Activated T-helper 17 cell treated with anti-CD3 and anti-CD28 coated beads, Interleukin-2, amount 50 U/mL, for 72 hours (primary cell): ENCODE measurements around the gene TMC7. TPM values are rescaled to one million over a fixed set of nuclear protein-coding genes. Genes with fewer than 3 reads are reported as not detected.
"Not testable (repeated sequence)": the region's sequence is repeated elsewhere in the genome, so short reads cannot be mapped to it uniquely, and the experiment has no call there.

Experiments
- ATAC-seq: fragments of 150-1000 bp; cut with Tn5 transposase; replicated peaks from 2 replicates; pipeline ENCODE4 v1.10.0; 2021; ENCODE audit warnings: mild to moderate bottlenecking, moderate library complexity
- H3K27ac Mint-ChIP-seq: one replicate; pipeline ENCODE4 v1.8.0; 2022; ENCODE audit warnings: mixed read lengths
- H3K27me3 Mint-ChIP-seq: one replicate; pipeline ENCODE4 v1.8.0; 2022; ENCODE audit warnings: mixed read lengths
- H3K36me3 Mint-ChIP-seq: one replicate; pipeline ENCODE4 v1.8.0; 2022; ENCODE audit warnings: low read depth, mild to moderate bottlenecking, mixed read lengths
- H3K4me1 Mint-ChIP-seq: one replicate; pipeline ENCODE4 v1.8.0; 2022; ENCODE audit warnings: mixed read lengths
- H3K4me3 Mint-ChIP-seq: one replicate; pipeline ENCODE4 v1.8.0; 2022; ENCODE audit warnings: mild to moderate bottlenecking, mixed read lengths
- H3K9me3 Mint-ChIP-seq: one replicate; pipeline ENCODE4 v1.8.0; 2022; ENCODE audit warnings: mixed read lengths
- total RNA-seq, 2 donors: library from RNA; stranded (reverse); gene quantifications; one replicate each; pipeline ENCODE4 v1.2.3, GENCODE V29; 2022

The TMC7 gene
- total RNA-seq, 2 donors from 2014 or later: not detected

GRCh38 chr16:18997001-18997400 is 13.3 kb downstream of the TMC7 start:
- not testable (repeated sequence) for H3K4me3 Mint-ChIP-seq

DNA sequence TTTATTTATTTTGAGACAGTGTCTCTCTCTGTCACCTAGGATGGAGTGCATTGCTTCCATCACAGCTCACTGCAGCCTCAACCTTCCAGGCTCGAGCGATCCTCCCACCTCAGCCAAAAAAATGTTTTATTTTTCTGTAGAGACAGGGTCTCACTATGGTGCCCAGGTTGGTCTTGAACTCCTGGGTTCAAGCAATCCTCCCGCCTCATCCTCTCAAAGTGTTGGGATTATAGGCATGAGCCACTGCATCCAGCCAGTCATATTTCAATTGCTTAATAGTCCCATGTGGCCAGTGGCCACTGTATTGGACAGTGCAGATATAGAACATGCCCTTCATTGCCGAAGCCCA is 15.3 kb downstream of the TMC7 start:
- Mint-ChIP-seq H3K27me3 (peaks cover 17% of the 10 kb centered on the region), H3K9me3 (no peaks in the 10 kb centered on the region), H3K4me1 (peaks cover 5% of the 10 kb centered on the region), H3K4me3 (no peak overlapping the region), H3K27ac (no peak overlapping the region), H3K36me3 (no peaks in the 10 kb centered on the region)
- ATAC-seq: no peak

More at GRCh38 chr16:18997001-18997400, 13.3 kb downstream of the TMC7 start:
- H3K4me1 Mint-ChIP-seq, H3K27ac Mint-ChIP-seq, ATAC-seq, H3K36me3 Mint-ChIP-seq, H3K9me3 Mint-ChIP-seq: not testable (repeated sequence)
- peaks cover 17% of the 10 kb centered on the region for H3K27me3 Mint-ChIP-seq

GRCh38 chr16:19001788-19002187 is 18.1 kb downstream of the TMC7 start:
- H3K27me3 Mint-ChIP-seq: peaks cover 5% of the 10 kb centered on the region
- no peak overlapping the region for H3K27ac Mint-ChIP-seq
- no peak overlapping the region for H3K4me3 Mint-ChIP-seq
- peaks cover 5% of the 10 kb centered on the region for H3K4me1 Mint-ChIP-seq
- no peaks in the 10 kb centered on the region for H3K9me3 Mint-ChIP-seq
- no peak for ATAC-seq
- no peaks in the 10 kb centered on the region for H3K36me3 Mint-ChIP-seq

DNA sequence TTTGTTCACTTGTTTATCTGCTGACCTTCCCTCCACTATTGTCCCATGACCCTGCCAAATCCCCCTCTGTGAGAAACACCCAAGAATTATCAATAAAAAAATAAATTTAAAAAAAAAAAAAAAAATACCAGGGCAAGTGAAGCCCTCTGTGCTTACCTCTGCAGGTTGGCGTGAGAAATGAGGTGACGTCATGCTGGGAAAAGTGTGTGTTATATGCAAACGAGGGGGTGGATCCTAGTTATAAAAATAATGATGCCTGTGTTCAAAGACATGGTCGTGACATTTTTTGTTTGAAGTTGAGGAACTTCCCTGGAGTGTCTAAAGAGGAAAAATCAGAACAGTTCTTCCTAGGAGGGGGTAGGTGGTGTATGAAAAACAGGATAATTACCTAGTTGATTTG is 20.2 kb downstream of the TMC7 start:
- no peak for ATAC-seq
- peaks cover 4% of the 10 kb centered on the region for H3K27me3 Mint-ChIP-seq
- peaks cover 5% of the 10 kb centered on the region for H3K4me1 Mint-ChIP-seq
- H3K9me3 Mint-ChIP-seq: no peaks in the 10 kb centered on the region
- H3K27ac Mint-ChIP-seq: no peak overlapping the region
- no peak overlapping the region for H3K4me3 Mint-ChIP-seq
- H3K36me3 Mint-ChIP-seq: no peaks in the 10 kb centered on the region

DNA sequence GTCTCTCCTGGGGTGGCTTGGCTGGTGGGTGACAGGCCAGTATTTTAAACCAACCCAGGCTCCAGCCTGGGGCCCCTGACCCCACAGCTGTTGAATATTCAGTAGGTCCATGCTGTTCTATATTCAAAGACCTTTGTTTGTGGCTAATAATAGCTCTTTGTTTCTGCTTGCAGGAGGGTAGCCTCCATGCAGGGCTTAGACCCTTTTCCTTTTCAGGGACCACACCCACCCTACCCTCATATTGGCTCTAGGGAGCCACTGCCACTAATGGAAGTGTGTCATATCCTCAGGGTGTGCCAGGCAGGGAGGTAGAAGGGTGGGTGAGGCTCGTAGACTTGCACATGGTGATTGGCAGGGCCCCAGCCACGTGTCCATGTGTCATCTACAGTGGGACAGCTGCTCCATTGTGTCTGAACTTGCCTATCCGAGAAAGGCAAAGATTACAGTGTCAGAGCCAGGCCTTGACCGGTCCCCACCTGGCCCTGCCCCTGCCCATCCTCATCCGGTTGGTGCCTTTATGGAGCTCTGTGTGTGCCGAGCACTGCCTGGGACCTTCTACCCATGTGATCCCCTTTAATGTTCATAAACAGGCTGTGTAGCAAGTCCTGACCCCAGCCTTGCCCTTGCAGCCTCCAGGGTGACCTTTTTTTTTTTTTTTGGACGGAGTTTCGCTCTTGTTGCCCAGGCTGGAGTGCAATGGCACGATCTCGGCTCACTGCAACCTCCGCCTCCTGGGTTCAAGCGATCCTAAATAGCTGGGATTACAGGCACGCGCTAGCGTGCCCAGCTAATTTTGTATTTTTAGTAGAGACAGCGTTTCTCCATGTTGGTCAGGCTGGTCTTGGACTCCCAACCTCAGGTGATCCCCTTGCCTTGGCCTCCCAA is 22.1 kb downstream of the TMC7 start:
- H3K27me3 Mint-ChIP-seq: no peaks in the 10 kb centered on the region

DNA sequence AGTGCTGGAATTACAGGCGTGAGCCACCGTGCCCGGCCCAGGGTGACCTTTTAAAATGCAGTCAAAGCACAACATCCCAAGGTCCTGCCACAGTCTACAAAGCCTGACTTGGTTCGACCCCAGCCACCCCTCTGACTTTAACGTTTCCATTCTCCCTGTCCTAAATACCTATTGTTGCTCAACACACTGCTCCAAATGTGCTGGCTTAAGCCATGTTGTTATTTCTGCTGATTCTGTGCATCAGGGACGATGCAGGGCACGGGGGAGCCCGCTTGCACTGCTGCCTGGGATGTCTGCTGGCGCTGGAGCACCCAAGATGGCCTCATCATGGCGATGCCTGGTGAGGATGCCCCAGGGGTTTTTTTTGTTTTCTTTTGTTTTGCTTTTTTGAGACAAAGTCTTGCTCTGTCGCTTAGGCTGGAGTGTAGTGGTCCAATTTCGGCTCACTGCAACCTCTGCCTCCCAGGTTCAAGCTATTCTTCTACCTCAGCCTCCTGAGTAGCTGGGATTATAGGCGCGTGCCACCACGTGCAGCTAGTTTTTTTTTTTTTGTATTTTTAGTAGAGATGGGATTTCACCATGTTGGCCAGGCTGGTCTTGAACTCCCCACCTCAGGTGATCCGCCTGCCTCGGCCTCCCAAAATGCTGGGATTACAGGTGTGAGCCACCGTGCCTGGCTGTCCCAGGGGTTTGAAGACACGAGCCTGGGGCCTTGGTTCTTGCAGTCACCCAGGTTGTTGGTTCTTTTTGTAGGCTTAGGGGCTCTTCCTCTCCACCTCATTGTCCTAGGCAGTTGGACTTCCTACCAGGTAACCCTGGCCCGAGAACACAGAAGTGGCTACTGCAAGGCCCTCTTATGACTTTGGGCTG is 22.9 kb downstream of the TMC7 start:
- no peaks in the 10 kb centered on the region for H3K9me3 Mint-ChIP-seq
- ATAC-seq: no peak
- H3K4me3 Mint-ChIP-seq: no peak overlapping the region
- H3K27me3 Mint-ChIP-seq: no peaks in the 10 kb centered on the region
- no peaks in the 10 kb centered on the region for H3K36me3 Mint-ChIP-seq
- H3K27ac Mint-ChIP-seq: no peak overlapping the region
- no peaks in the 10 kb centered on the region for H3K4me1 Mint-ChIP-seq

More for the DNA sequence above, 22.1 kb downstream of the TMC7 start:
- no peak for ATAC-seq
- no peak overlapping the region for H3K27ac Mint-ChIP-seq
- H3K4me1 Mint-ChIP-seq: no peaks in the 10 kb centered on the region
- no peaks in the 10 kb centered on the region for H3K36me3 Mint-ChIP-seq
- H3K9me3 Mint-ChIP-seq: no peaks in the 10 kb centered on the region
- H3K4me3 Mint-ChIP-seq: no peak overlapping the region

DNA sequence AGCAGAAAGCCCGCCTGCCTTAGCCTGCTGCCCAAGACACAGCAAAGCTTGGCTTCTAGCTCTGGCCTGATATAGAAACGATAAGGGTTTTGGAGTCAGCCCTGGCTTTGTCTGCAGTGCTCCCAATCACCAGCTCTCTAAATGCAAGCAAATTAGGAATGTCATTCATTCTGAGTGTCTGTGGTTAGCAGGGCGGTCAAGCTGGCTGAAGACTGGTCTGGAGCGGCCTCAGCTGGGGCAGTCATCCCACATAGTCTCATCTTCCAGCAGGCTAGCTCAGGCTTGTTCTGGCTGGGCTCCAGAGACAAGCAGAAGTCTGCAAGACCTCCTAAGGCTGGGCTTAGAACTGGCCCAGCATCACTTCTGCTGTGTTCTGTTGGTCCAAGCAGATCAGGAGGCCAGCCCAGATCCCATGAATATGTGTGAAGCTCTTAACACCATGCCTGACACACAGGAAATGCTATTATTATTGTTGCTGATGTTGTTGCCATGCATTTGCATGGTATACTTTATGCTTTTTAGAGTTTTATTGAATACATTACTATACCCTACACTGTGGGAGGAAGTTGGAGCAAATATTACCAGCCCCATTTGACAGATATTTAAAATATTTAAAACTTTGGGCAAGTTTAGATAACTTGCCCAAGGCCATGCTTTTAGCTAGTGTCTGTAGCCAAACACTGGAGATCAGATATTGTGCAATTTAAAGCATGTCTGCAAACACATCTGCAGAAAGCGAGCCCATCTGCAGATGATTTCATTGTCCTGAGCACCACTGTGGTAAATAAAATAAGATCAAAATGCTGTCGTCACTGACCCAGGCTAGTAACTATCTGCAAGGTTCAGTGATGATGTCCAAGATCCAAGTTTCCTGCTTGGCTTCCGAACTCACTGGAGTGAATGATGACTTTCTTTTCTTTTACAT is 24.8 kb downstream of the TMC7 start:
- no peak for ATAC-seq
- Mint-ChIP-seq H3K4me1 (no peaks in the 10 kb centered on the region), H3K9me3 (no peaks in the 10 kb centered on the region), H3K27ac (no peak overlapping the region), H3K4me3 (no peak overlapping the region), H3K27me3 (no peaks in the 10 kb centered on the region), H3K36me3 (no peaks in the 10 kb centered on the region)

DNA sequence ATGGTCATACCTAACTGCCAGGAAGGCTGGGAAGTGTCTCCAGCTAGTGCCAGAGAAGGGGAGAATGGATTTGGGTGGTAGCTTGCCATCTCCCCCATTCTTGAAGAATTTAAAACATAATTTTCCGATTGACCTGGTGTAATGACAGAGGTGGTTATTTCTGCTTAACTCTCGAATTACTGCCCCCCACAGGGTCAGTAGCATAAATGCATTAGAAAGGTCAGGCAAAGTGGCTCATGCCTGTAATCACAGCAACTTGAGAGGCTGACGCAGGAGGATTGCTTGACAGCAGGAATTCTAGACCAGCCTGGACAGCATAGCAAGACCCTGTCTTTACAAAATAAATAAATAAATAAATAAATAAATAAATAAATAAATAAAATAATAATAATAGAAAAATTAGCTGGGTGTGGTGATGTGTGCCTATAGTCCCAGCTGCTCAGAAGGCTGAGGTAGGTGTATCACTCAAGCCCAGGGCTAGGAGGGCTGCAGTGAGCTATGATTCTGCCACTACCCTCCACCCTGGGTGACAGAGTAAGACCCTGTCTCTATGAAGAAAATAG is 27.5 kb downstream of the TMC7 start:
- Mint-ChIP-seq H3K27ac (no peak overlapping the region), H3K36me3 (no peaks in the 10 kb centered on the region), H3K9me3 (no peaks in the 10 kb centered on the region), H3K4me1 (no peaks in the 10 kb centered on the region), H3K27me3 (peaks cover 4% of the 10 kb centered on the region), H3K4me3 (no peak overlapping the region)
- ATAC-seq: no peak

DNA sequence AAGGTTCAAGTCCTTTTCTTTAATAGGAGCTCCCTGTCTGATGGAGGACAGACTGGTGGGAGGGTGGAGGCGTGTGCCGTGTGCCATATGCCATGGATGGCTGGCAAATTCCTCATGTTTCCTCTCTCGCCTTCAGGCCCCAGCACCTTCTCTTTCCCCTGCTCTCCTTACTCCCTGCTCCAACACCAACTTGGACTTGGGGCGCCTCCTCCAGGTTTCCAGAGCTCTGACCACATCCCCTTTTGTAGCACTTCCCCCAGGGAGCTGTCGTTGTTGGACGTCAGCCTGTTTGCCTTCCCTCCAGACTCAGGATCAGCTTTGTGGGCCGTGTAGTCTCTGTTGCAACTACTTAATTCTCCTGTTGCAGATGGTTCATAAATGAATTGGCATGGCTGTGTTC is 30.7 kb downstream of the TMC7 start:
- no peaks in the 10 kb centered on the region for H3K4me1 Mint-ChIP-seq
- H3K27ac Mint-ChIP-seq: no peak overlapping the region
- no peaks in the 10 kb centered on the region for H3K9me3 Mint-ChIP-seq
- H3K27me3 Mint-ChIP-seq: peaks cover 4% of the 10 kb centered on the region
- ATAC-seq: no peak
- no peaks in the 10 kb centered on the region for H3K36me3 Mint-ChIP-seq
- no peak overlapping the region for H3K4me3 Mint-ChIP-seq

- ATAC-seq: no peak
- Mint-ChIP-seq H3K9me3 (no peaks in the 10 kb centered on the region), H3K4me3 (no peak overlapping the region), H3K27me3 (peaks cover 4% of the 10 kb centered on the region), H3K27ac (no peak overlapping the region), H3K4me1 (no peaks in the 10 kb centered on the region), H3K36me3 (no peaks in the 10 kb centered on the region)
These were observed 33.4 kb downstream of the TMC7 start for GRCh38 chr16:19017179-19017578.

GRCh38 chr16:19020689-19021088 is 37.0 kb downstream of the TMC7 start:
- Mint-ChIP-seq H3K27ac (no peak overlapping the region), H3K9me3 (no peaks in the 10 kb centered on the region), H3K27me3 (no peaks in the 10 kb centered on the region), H3K4me1 (no peaks in the 10 kb centered on the region), H3K4me3 (no peak overlapping the region), H3K36me3 (no peaks in the 10 kb centered on the region)
- ATAC-seq: no peak

DNA sequence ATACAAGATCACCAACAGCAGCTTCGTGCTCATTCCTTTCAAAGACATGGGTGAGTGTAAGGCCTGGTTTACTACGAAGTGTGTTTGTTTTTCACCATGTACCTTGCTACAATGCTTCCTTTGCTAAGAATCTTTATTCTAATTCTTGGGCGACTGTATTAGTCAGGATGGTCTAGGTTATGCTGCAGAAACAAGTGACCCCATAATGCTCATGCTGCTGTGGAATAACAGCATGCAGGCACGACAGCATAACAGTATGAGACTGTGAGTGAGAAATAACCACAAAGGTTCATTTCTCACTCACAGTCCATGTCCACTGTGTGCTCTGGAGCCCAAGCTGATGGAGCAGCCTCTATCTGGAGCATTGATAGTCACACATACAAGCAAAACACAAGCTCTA is 38.0 kb downstream of the TMC7 start:
- Mint-ChIP-seq H3K27ac (no peak overlapping the region), H3K36me3 (no peaks in the 10 kb centered on the region), H3K27me3 (no peaks in the 10 kb centered on the region), H3K4me3 (no peak overlapping the region), H3K9me3 (no peaks in the 10 kb centered on the region), H3K4me1 (no peaks in the 10 kb centered on the region)
- no peak for ATAC-seq

DNA sequence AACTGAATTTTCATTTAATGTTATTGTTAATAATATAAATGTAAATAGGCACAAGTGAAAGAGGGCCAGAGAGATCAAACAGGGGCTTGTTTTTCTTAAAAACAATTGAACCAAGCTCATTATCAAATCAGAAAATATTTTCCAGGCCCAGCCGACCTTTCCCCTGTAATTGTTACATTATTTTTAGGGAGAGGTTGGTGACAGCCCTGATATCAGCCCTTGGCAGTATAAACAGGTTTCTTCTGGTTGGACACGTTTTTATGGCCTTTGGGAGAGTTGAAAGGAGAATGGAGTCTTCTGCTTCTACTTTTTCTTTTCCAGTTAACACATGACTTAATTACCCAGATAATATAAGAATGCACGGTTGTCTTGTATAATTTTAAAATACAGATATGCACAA is 43.7 kb downstream of the TMC7 start:
- no peaks in the 10 kb centered on the region for H3K9me3 Mint-ChIP-seq
- no peaks in the 10 kb centered on the region for H3K36me3 Mint-ChIP-seq
- ATAC-seq: no peak
- no peaks in the 10 kb centered on the region for H3K27me3 Mint-ChIP-seq
- H3K4me1 Mint-ChIP-seq: no peaks in the 10 kb centered on the region
- H3K27ac Mint-ChIP-seq: no peak overlapping the region
- no peak overlapping the region for H3K4me3 Mint-ChIP-seq

DNA sequence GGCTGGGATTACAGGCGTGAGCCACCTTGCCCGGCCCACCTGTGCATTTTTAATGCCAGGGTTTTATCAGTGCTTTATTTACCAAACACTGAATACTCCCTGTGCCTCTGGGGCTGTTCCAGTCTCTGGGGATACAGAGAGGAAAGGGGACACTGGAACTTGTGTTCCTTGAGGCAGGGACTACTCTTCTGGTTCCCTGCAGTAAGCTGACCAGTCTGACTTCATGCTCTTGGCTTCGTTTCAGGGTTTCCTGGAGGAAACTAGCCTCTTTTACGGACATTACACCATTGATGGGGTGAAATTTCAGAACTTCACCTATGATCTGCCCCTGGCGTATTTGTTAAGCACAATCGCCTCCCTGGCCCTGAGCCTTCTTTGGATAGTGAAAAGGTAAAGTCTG is 46.2 kb downstream of the TMC7 start:
- Mint-ChIP-seq H3K4me3 (no peak overlapping the region), H3K27ac (no peak overlapping the region), H3K27me3 (no peaks in the 10 kb centered on the region), H3K9me3 (no peaks in the 10 kb centered on the region), H3K36me3 (no peaks in the 10 kb centered on the region), H3K4me1 (no peaks in the 10 kb centered on the region)
- no peak for ATAC-seq
